Suppressor macrophage treated with lipopolysaccharide for 1 hour (primary cell): Measurements from ENCODE around the gene ONECUT2.
"Not testable (repeated sequence)": the region's sequence is repeated elsewhere in the genome, so short reads cannot be mapped to it uniquely, and the experiment has no call there.

ENCODE experiments used
- DNase-seq, 3 donors: peaks; one replicate each; pipeline ENCODE4 v3.0.0-alpha.2; 2020 to 2022

Gene ONECUT2

DNA sequence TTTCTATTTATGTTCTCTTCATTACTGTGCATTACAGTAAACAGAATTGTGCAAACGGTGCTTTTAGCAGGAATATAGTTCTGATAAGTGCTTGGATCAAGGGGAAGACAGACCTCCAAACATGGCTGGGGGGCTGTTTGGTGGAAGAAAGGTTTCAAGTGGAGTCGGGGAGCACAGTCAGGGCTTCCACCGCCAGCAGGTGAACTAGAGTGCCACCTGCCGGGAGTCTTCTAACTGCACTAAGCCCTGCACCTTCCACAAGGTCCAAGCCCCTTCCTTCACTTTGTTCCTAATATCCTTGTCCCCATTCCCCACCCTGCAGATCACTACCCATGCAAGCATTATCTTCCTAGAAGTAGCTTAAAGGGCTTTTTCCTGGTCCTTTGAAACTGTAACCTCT lies 11.1 kb downstream of the ONECUT2 start:
- DNase-seq: peak in 1 of 3 donors; percentile 40

DNA sequence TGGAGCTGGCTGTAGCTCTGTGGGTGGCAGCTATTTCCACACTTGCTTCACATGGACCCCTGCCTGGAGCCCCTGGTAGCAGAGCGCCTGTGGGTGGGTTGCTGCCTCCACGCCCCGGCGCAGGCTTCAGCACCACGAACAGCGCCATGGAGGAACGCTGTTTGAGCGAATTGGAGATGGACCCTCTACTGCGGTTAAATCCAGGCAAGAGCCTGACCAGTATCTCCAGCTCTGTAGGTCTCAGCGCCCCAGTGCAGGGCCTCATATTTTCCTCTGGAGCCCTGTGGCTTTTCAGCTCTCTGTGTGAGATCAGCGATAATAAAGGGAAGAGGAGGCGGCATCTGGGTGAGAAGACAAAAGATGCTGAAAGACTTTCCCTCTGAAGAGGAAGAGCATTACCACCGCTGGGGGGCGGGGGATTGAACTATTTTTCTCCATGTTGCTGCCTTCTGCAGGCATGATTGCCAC lies 12.0 kb downstream of the ONECUT2 start:
- DNase-seq: peak; percentile 28 to 67 (median 55)

DNA sequence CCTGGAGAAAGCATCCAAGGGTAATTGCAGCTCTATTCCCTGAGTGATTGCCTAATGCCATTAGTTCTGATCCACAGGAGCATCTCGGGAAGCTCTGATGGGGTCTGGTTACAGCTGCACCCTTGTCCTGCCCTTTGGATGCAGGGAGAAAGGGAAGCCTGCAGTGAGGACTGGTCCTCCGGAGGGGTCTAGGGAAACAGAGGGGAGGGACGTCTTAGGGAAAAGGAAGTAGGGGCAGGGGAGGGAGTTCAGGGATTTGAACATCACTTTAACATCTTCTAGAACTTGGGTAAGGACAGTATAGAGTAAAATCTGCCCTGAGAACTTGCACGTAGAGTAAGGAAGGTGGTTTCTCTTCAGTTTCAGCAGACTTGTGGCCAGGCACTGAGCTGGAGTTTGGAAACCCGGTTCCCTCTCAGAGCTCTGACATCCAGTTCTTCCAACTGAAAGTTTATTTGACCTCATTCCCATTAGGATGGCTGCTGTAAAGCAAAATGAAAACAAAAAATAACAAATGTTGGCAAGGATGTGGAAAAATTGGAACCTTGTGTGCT lies 20.5 kb downstream of the ONECUT2 start:
- no peak for DNase-seq

DNA sequence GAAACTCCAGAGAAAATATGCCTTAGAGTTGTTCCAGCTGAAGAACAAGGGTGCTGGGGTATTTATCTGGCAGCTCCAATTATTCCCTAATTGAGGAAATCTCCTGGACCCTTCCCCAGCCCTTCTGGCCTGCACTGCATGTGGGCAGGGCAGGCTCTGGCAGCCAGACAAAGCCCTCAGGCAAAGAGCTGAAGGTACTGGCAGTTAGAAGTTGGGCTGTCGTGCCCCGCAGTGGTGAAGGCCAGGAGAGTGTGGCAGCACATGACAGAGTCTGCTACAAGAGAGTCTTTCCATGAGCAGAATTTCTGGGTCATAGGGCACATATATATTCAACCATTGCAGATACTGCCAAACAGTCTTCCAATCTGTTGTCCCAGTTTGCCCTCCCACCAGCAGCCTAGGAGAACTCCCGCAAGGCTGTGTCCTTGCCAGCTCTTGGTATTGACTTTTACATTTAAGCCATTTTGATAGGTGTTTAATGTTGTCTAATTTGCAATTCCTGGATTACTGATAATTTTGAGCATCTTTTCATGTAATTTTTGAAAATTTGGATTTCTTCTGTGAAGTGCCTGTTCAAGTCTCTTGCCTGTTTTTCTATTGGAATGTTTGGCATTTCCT lies 26.6 kb downstream of the ONECUT2 start:
- no peak for DNase-seq

DNA sequence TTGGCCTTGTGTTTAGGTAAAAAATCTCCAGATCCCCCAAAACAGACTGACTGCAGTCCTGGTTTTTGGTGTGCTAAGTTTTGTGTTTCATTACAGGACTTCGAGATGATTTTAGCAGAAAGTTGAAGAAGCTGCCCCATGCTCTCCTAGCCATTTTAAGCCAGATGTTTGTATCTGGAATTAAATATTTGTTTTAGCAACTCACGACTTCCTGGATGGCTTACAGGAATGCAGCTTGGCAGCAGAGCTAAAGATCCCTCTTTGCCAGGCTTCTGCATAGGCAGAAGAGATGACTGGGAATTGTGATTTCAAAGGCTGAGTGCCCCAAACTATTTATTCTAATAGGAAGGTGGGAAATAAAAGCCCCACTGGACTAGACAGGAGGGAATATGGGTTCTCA lies 31.1 kb downstream of the ONECUT2 start:
- DNase-seq: no peak

DNA sequence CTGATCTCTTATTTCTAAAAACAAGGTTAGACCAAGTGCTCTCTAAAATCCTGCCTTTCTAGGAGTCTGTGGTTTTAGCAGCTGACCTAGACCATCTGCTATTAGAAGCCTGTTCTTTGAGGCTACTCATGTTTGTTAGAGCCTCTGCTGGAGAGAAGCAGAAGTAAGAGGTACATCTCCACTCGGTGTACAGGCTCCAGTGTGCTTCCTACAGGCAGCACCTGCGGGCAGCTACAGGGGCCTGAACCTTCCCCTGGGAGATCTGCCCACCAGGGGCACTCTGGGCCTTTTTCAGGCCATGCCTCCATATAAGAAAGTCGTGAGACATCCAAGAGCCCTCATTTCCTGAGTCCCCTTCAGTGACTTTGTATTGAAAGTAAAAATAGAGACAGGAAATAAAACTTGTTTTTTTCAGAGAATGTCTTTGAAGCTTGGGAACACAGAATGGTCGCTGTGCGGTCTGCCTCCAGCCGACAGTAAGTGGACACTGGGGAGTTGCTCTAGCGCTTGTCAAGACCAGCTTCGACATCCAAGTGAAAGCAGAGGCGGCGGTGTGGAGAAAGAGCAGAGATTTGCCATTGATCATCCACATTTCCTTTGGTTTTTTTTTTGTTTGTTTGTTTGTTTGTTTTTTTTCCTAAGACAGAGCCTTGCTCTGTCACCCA lies 31.7 kb downstream of the ONECUT2 start:
- DNase-seq: no peak

DNA sequence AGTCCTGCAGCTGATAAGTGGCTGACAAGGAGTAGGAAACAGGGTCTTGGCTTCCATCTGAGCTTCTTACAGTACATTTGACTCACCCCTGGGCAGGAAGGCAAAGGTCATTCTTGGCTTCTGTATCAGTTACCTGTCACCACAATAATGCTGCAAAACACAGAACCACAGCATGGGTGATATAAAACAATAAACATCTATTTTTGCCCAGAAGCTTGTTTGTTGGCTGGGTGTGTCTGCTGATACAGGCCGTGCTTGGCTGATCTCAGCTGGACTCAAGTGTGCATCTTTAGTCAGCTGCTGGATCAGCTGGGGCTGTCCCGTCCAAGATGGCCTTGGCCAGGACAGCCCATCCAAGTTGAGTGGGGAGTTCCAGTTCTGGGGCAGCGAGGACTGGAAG lies 34.7 kb downstream of the ONECUT2 start:
- DNase-seq: no peak

DNA sequence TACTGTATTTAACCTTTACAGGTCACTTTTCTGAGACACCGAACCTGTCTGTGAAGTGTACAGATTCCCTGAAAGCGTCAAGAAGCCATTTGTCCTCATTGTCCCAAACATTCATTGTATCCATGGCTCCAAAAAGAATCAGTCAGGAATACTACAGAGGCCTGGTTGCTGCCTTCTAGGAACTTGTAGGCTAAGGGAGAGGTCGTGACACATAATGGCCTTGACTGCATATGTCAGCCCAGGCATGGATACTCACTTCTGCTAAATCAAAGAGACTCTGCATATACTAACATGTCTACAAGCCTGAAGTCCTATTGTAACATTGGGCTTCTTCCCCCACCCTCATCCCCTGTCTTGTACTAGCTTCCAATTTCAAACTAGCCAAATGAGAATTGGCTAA lies 40.2 kb downstream of the ONECUT2 start:
- no peak for DNase-seq

DNA sequence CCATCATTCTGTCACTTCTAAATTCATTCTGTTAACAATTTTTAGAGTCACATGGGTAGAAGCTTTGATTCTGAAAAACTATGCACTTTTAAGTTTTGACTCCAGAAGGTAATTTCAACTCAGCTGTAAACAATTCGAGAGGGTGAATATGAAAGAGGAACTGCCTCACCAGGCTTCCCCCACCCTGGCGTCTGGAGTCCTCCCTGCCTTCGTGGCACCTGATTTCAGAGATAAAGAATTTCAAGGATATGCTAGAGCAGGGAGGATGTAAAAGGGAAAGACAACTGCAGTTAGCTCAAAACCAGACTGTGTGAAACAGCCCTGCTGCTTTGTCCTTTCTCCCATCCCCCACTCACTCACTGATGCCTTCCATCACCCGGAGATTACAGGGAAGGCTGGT lies 40.7 kb downstream of the ONECUT2 start:
- DNase-seq: peak in 2 of 3 donors; percentile 4 to 6

DNA sequence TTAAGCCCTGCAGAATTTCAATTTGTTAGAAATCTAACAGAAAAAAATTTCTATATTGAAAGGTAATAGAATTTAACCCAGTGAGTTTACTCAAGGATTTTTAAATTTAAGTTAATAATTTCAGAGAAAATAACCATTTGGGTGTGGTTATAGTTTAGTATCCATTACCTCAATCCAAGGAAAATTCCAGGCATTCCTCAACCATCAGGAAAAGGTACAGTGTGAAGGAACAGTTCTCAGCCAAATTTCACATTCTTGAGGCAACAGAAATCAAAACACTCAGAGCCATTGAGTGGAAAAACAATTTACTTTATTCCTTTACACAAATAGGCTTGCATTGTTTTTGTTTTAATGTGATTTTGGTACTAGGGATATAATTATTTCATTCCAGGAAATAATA lies 45.6 kb downstream of the ONECUT2 start:
- DNase-seq: no peak

DNA sequence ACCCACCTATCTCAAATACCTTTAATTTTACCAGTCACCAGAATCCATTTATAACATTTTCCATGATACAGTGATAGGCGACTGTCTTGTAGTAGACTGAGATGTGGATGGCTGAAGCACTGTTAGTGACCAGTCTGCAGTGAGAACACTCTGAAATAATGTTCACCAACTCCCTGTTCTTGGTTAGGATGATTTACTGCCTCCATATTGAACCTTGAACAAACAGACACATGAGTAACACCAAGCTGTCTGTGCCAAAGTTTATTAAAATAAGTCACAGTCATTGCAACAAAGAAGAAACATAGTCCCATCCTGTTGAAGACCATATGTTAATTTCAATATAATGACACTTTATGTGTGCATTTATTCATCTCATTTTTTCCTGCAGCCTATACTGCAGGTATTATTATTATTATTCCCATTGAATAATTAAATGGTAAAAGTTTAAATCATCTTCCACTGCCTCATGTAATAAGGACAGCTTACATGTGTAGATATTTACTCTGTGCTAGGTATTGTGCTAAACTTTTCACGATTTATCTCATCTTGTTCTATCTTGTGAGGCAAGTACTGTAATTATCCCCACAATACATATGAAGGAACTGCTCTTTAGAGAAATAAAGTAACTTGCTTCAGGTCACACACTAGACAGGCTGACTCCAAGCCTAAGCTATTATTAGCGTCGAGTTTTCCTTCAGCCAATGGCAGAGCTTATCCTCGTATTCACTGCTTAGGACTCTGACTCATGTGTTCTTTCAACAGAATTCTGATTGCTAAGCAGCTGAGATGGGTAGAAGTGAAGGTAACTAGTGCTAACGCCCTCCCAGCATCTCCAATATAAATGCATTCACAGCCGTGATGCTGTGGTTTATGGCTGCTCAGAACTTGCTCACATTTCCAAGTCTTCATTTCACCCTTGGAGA lies 62.5 kb downstream of the ONECUT2 start:
- no peak for DNase-seq

DNA sequence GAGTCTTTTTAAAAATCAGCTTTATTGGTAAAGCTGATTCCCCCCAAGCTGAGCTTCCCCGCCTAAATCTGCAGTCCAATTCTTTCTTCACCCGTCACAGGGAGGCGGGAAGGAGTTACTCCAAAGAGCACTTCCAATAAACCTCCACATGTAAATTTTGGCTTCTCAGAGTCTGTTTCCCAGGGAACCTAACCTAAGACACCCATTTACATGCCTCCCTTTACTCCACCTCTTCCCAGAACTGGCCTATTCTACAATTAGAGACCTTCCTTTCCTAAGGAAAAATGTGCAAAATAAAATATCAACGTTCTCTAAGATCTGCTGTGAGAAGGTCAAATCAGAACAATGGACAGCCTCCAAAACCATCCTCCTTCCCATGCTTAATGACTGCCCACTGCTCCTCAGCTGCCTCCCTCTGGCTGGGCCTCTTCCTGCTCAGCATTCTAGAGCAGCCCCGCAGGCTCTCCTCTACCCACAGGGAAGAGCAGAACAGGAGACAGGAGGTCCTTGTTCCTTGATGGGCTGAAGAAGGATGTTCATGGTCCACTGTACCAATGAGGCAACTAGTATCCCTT lies 63.6 kb downstream of the ONECUT2 start:
- no peak for DNase-seq

DNA sequence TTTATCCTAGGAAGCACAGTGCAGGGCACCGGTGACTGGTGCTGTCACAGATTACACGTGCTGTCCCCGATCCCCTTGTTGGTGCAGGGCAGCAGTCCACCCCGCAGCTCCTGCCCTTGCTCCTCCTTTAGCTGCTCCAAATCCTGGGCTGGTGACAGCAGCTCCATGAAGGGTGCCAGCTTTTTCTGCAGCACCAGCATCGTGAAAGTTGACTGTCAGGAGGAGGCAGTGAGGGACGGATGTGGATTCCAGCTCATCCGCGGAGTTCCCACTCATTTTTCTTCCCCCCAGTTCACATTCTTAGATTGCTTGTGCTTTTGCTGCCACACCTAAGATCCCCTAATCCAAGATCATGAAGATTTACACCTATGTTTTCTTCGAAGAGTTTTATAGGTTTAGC lies 67.5 kb downstream of the ONECUT2 start:
- no peak for DNase-seq

DNA sequence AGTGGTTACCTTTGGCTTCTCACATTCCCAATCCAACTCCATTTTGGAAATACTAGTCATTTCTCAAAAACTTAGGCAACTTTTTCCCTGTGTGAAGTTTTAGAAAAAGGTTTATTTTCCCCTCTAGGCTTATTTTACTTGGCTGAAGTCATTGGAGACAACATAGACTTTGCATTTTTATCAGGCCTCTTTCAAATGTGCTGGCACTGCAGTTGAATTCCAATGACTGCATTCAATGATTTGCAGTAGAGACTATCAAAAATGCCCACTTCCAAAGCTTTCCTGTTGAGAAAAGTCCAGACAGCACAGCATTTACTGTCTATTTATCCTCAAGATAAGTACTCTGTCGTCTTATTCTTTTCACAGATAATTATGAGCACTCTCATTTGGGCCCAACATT lies 70.1 kb downstream of the ONECUT2 start:
- DNase-seq: no peak

DNA sequence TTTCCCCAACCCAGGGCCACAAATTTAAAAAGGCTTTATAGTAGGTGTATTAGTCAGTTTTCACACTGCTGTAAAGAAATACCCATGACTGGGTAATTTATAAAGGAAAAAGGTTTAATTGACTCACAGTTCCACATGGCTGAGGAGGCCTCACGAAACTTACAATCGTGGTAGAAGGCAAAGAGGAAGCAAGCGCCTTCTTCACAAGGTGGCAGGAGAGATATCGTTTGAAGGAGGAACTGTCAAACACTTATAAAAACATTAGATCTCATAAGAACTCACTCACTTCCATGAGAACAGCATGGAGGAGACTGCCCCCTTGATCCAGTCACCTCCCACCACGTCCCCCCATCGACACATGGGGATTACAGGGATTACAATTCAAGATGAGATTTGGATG lies 80.9 kb downstream of the ONECUT2 start:
- no peak for DNase-seq

DNA sequence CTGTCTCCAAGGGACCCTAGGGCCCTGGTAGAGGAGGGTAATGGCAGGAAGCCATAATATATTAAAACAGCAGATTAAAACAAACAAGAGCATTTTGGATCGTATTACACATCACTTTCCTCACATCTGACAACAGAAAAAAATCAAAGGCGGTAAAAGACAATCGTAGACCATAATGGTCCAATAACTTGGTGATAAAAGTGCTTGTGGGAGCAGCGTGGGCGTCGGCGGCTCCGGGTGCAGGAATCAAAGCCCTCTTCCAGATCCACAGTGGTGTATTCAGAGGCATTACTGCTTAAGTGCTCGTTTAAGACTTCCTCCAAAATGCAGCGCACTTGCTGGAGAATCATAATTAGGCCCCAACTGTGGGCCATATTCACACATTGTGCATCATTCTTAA lies 83.4 kb downstream of the ONECUT2 start:
- no peak for DNase-seq

DNA sequence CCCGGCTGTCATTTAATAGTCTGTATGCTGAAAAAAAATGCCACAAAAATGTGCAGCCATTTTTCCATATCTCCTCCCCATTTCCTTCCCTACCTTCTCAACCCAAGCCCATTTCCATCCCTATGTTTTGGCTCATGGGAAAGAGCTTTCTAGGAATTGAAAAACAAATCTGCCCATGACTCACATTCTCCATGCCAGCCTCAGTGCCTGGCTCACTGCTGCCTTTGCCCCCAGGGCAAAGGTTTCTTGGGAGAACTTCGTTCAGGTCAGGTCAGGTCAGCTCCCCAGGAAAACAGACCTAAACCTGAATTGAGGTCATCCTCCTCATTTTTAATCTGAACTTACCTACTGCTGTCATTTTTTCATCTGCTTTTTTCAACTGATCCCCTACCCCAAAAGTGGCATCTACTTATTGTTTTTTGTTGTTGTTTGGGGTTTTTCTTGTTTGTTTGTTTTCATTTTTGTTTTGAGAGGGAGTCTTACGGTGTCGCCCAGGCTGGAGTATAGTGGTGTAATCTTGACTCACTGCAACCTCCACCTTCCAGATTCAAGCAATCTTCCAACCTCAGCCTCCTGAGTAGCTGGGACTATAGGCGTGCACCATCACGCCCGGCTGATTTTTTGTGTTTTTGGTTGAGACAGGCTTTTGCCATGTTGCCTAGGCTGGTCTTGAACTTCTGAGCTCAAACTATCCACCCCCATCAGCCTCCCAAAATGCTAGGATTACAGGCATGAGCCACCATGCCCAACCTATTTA lies 84.7 kb downstream of the ONECUT2 start:
- no peak for DNase-seq

DNA sequence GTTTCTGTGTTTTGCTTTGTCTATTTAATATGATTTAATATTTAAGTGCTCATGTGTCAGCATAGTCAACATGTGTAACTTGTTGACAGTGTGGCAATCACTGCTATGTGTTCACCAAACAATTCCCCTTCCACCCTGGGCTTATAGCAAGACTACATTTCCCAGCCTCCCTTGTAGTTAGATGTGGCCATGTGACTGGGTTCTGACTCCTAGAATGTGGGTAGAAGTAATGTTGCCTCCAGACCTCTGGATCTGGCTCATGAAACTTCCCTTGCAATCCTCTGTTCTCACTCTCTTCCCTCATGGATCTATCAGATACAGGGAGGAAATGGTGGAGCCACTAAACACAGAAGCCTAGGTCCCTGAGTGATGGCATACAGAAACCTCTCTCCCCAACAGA lies 87.2 kb downstream of the ONECUT2 start:
- DNase-seq: not testable (repeated sequence)

DNA sequence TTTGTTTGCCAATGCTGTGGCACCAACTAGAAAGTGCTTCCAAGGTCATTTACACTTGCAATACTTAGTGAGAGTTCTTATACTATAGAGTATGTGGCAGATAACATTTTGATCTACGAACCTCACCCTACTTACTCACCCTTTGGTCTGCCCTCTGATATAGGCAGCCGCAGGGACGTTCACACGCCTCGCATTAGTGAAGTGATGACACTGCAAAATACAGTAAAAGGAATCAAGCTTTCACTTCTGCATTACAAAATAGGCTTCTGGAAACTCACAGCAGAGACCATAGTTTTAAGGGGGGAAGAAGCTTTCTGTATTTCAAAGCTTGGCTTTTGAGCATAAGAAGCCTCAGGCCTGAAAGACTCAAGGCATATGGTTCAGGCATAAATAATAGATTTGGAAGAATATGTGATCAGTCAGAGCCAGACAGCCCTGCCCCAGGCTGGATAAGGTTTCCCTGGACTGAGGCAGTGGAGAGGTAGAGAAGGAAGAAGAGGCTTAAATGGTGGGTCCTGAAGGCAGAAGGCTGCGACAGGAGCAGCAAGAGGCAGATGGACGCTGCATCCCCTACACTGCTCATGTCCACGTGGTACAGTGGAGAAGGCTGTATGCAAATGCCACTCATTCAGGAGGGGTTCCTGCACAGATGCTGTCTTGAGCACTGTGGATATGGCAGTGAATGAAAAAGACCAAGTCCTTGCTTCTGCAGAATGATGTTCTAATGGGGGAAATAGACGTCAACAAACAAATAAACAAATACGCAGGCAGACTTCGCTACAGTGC lies 88.2 kb downstream of the ONECUT2 start:
- DNase-seq: peak; percentile 74 to 86 (median 82)

DNA sequence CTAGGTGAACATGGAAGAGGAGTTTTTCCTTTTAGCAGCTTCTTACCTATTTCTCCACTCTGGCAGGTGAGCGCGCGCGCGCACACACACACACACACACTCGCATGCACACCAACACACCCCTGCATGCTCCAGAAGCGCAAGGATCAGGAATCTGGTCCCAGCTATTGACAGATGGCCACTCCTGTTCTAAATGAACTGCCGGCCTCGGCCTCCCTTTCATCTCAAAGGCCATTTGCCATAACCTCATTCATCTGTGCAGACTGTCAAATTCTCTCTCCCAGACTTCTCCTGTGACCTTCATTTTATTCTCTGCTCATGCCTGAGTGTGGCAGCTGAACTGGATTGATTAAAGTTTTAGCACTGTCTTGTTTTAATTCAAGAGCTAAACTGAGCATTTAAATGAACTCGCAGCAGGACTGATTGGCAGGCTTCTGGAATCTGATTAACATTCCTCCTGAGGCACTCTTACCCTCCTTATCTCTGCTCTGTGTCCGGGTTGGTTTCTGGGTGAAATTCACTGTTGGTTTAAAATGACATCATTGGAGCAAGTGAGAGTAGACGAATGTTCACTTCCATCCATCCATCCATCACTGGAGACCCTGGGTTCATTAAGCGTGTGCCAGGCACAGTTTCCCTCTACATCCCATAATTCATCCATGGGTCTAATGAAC lies 92.5 kb downstream of the ONECUT2 start:
- DNase-seq: no peak

DNA sequence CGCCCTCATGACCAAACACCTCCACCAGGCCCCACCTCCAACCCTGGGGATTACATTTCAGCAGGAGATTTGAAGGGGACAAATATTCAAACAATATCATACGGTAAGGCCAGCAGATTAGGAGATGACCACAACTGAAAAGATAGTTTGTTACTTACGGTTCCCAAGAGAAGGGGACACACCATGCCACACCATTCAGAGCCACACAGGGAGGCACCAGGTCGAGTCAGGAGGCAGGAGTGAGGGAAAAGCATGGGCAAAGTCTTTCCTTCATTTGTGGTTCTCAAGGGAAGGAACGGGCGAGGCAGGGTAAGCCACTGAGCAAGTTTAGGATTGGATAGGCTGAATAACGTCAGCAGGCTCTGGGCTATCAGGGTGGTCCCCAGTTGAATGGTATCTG lies 94.0 kb downstream of the ONECUT2 start:
- no peak for DNase-seq
